HG03103 (cell line): ENCODE results near the gene OSBPL9.

ENCODE experiments used
- ATAC-seq: cut with Tn5 transposase; IDR thresholded peaks from one replicate; pipeline ENCODE4 v1.9.1; 2021; ENCODE audit warnings: low read depth; ENCODE audit not compliant: unreplicated experiment

The OSBPL9 gene

DNA sequence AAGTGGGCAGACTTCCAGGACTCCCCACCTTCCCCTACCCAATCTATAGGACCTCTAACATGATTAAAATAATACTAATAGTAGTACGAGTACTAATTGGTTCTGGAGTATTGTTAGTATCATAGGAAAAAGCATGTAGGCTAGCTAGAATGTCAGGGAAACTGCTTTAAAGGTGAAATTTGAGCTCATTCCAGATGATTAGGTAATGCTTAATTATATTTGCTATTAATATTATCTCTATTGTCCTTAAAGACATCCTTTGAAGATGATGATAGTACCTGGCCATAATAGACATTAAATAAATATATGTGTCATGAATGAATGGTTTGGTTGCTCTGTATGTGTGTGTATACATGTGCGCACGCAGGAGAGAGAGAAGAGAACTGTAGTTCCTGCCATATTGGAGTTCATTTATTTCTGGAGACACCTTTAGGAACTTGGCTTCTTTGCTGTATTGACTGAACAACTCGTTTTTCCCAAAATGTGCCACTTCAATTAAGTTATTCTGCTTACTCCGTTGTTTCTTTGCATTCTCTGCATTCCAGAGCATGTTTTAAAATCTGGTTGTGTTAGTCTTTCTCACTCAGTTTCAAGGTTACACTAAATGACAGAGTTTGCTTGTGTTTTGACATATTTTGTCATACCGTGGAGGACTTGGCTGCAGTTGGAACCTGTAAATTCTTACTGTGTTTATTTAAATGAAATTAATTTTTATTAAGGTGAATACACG lies 117.1 kb downstream of the OSBPL9 start:
- no peak for ATAC-seq

- no peak for ATAC-seq
Observed at GRCh38 chr1:51734896-51735745, 118.2 kb downstream of the OSBPL9 start.

GRCh38 chr1:51735746-51736254 lies 118.9 kb downstream of the OSBPL9 start:
- ATAC-seq: no peak

GRCh38 chr1:51736702-51737101 lies 119.8 kb downstream of the OSBPL9 start:
- ATAC-seq: no peak

GRCh38 chr1:51738681-51739080 lies 121.8 kb downstream of the OSBPL9 start:
- ATAC-seq: no peak

GRCh38 chr1:51740652-51741051 lies 123.8 kb downstream of the OSBPL9 start:
- no peak for ATAC-seq

DNA sequence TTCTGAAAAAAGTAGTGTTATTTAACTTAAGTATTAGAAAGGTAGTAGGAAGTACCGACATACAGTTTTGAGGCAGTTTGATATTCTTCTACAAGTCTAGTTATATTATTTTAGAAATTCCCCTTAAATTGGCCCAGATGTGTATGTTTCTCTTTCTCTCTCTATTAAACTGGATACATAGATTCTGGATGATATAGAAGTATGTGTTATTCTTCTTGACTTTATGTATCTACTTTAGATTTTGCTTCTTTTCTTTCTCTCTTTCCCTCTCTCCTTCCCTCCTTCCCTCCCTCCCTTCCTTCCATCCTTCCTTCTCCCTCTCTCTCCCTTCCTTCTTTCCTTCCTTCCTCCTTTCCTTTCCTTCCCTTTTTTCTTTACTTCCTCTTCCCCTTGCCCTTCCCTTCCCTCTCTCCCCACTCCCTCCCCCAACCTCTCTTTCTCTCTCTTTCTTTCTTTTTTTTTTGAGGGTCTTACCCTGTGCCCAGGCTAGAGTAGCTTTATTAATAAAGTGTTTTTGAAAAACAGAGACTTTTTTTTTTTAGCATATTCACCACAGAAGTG lies 124.3 kb downstream of the OSBPL9 start:
- no peak for ATAC-seq

- no peak for ATAC-seq
Observed at GRCh38 chr1:51744506-51745303, 127.8 kb downstream of the OSBPL9 start.

DNA sequence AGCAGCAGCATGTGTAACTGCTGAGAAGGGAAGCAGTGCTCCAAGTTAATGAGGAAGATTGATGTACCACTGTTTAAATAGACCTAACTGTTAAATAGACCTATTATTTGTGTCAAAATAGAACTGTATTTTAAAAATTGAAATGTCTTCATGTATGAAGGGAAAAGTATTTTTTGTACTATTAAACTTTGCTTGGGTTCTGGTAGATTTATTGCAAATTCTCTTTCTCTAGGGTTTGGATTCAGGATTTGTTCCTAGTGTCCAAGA lies 128.3 kb downstream of the OSBPL9 start:
- ATAC-seq: no peak

DNA sequence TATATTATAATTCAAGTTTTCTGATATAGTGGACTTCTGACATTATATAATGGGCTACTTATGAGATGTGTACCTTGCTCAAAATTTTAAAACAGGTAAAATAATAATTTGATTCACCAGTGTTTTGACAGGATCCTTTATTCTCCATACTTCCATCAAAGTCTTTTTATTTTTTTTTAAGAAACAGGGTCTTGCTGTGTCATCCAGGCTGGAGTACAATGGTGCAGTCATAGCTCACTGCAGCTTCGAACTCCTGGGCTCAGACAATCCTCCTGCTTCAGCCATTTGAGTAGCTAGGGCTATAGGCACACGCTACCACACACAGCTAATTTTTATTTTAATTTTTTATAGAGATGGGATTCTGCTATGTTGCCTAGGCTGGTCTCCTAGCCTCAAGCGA lies 132.3 kb downstream of the OSBPL9 start:
- no peak for ATAC-seq

- no peak for ATAC-seq
Observed at GRCh38 chr1:51750218-51750617, 133.3 kb downstream of the OSBPL9 start.

- ATAC-seq: no peak
Observed at GRCh38 chr1:51750729-51751128, 133.8 kb downstream of the OSBPL9 start.

- no peak for ATAC-seq
Observed at GRCh38 chr1:51752073-51752948, 135.4 kb downstream of the OSBPL9 start.

DNA sequence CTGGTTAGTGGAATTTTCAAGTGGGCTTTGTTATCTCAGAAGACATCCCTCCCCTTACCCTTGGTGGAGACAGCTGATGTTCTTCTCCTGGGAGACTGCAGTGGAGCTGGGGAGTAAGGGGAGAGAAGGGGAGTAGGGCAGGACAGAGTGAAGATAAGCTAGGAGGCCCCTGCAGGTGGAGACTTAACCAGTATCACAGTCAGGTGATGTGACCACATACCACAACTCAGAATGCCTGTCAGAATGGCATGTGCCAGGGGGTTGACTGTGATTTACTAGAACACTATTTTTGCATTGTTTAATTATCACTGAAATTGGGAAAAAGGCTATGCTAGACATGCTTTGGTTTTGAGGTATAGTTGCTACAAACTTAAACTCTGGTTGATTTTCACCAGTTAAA lies 137.1 kb downstream of the OSBPL9 start:
- ATAC-seq: no peak

GRCh38 chr1:51754666-51755065 lies 137.8 kb downstream of the OSBPL9 start:
- no peak for ATAC-seq

- no peak for ATAC-seq
Observed at GRCh38 chr1:51755437-51755836, 138.5 kb downstream of the OSBPL9 start.

DNA sequence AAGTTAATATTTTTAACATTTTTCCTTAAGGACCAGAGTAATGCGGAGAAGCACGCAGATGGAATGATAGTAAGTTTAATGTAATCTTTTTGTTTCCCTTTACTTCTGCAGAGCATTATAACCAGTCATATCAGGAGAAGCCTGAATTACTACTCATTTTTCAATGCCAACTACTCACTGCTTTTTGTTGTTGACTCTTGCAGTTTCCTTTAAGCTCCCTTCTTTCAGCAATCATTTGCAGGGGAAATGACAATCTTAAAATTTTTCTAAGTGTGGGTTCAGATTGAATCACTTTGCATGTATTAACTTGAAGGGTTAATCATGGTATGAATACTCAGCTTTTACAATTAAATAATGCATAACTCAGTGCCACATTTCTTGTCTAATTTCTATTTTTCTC lies 139.4 kb downstream of the OSBPL9 start:
- ATAC-seq: no peak

DNA sequence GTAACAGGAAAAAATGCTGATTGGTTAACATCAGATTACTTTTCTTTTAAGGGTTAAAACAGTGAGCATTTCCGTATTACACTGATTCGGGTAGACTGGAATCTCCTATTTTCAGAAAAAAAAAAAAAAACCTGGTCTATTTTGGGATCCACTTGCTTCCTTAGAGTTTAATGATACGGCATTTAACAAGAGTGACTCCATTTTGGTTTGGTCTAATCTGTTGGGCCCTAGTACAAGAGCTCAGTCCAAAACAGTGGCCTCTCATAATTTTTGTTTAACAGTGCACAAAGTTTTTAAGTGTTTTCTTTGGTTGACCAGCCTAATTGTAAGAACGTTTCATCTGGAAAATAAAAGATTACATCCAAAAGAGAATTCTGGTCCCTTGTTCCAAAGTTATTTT lies 141.4 kb downstream of the OSBPL9 start:
- ATAC-seq: no peak

DNA sequence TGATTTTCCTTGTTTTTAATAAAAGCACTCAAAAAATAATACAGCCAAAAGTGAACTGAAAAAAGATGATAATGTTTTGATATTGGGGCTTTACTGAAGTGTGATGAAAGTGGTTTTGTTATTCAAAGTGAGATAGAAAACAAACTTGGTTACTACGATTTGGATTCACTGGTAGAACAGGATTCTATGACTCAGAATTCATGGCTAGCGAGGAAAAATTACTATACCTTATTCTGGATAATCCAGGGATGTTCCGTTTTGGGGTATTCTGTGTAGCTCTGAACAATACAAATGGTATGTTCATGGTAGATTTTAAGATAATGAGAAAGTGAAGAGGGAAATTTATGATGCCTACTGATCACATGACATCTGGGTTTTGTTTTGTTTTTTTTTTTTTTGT lies 144.0 kb downstream of the OSBPL9 start:
- no peak for ATAC-seq

- no peak for ATAC-seq
Observed at GRCh38 chr1:51761351-51761750, 144.5 kb downstream of the OSBPL9 start.
